ENCODE measurements around the gene ASMTL. TPM values are rescaled to one million over a fixed set of nuclear protein-coding genes. Genes with fewer than 3 reads are reported as not detected.
A peak's percentile ranks its signal among the peaks of the same experiment; 100 is the strongest.

Gene ASMTL
- total RNA-seq, 2 experiments from 2014 or later, result 34.6 to 39.3 TPM

GRCh38 chrX:1453951-1454785 lies 1.5 kb upstream of the ASMTL start:
- Mint-ChIP-seq H3K36me3 (ENCODE audit: low read depth) (peaks cover 18% of the 10 kb centered on the region), H3K9me3 (peaks cover 2% of the 10 kb centered on the region), H3K27ac (peak overlapping the region; percentile 72), H3K4me1 (ENCODE audit: low read depth) (peaks cover 22% of the 10 kb centered on the region), H3K4me3 (peak overlapping the region; percentile 85), H3K27me3 (no peaks in the 10 kb centered on the region)
- Histone ChIP-seq H3K9me3 (ENCODE audit: control insufficient read depth in 1 of 2, insufficient read depth in 1 of 2, low read length in 2 of 2) (no peaks in the 10 kb centered on the region), H3K36me3 (ENCODE audit: insufficient read depth, low read length) (no peaks in the 10 kb centered on the region), H3K4me1 (ENCODE audit: insufficient read depth, low read length) (peaks cover 47% of the 10 kb centered on the region), H3K27me3 (ENCODE audit: control insufficient read depth in 1 of 2, insufficient read depth in 2 of 2, low read length in 2 of 2) (no peaks in the 10 kb centered on the region), H3K4me3 (ENCODE audit: low read length) (peak overlapping the region; percentile 59), H3K27ac (ENCODE audit: low read depth in 1 of 2, low read length in 2 of 2) (peak overlapping the region in 1 of 2 donors; percentile 94)
- TF ChIP-seq, protein P1, sequence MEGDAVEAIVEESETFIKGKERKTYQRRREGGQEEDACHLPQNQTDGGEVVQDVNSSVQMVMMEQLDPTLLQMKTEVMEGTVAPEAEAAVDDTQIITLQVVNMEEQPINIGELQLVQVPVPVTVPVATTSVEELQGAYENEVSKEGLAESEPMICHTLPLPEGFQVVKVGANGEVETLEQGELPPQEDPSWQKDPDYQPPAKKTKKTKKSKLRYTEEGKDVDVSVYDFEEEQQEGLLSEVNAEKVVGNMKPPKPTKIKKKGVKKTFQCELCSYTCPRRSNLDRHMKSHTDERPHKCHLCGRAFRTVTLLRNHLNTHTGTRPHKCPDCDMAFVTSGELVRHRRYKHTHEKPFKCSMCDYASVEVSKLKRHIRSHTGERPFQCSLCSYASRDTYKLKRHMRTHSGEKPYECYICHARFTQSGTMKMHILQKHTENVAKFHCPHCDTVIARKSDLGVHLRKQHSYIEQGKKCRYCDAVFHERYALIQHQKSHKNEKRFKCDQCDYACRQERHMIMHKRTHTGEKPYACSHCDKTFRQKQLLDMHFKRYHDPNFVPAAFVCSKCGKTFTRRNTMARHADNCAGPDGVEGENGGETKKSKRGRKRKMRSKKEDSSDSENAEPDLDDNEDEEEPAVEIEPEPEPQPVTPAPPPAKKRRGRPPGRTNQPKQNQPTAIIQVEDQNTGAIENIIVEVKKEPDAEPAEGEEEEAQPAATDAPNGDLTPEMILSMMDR (IDR thresholded peaks at IDR 0.05), result peak; percentile 98
- DNase-seq, result peak; percentile 83 to 97 (median 92)
- POLR2A ChIA-PET, result no interaction called here
- CTCF ChIA-PET, result no interaction called here
- intact Hi-C loops (cut with DNase I, micrococcal nuclease), result loop anchor here (1.0 to 5.0 kb wide), 13 partner anchors 27 to 1238 kb away; partner anchors contain the start of genes P2RY8 (in 2 of the 2), AKAP17A (in 1 of the 2), CD99 (in 1 of the 2) and SLC25A6 (in 1 of the 2)
- ATAC-seq (ENCODE audit: poor library complexity), result peak; percentile 45

- CTCF ChIA-PET, result no interaction called here
- peak; percentile 46 for ATAC-seq (ENCODE audit: poor library complexity)
- peaks cover 47% of the 10 kb centered on the region for H3K4me1 ChIP-seq (ENCODE audit: insufficient read depth, low read length)
Measured at GRCh38 chrX:1453395-1453783, 680 bp upstream of the ASMTL start.

DNA sequence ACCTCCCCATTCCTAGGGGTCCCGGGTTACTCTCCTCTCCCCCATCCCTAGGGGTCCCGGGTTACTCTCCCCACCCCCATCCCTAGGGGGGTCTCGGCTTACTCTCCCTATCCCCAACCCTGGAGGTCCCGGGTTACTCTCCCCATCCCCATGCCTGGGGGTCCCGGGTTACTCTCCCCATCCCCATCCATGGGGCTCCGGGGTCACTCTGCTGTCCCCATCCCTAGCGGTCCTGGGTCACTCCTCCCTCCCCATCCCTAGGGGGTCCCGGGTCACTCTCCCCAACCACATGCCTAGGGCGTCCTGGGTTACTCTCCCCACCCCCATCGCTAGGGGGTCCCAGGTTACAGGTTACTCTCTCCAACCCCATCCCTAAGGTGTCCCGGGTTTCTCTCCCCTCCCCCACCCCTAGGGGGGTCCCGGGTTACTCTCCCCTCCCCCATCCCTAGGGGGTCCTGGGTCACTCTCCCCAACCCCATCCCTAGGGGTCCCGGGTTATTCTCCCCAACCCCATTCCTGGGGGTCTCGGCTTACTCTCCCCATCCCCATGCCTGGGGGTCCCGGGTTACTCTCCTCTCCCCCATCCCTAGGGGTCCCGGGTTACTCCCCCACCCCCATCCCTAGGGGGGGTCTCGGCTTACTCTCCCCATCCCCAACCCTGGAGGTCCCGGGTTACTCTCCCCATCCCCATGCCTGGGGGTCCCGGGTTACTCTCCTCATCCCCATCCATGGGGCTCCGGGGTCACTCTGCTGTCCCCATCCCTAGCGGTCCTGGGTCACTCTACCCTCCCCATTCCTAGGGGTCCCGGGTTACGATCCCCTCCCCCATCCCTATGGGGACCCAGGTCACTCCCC lies 821 bp downstream of the ASMTL start:
- TF ChIP-seq, protein P1 (IDR thresholded peaks at IDR 0.05), result no peak
- Histone ChIP-seq H3K9me3 (ENCODE audit: control insufficient read depth in 1 of 2, insufficient read depth in 1 of 2, low read length in 2 of 2) (no peaks in the 10 kb centered on the region), H3K4me1 (ENCODE audit: insufficient read depth, low read length) (peaks cover 41% of the 10 kb centered on the region), H3K4me3 (ENCODE audit: low read length) (peak overlapping the region; percentile 95), H3K27me3 (ENCODE audit: control insufficient read depth in 1 of 2, insufficient read depth in 2 of 2, low read length in 2 of 2) (no peaks in the 10 kb centered on the region), H3K27ac (ENCODE audit: low read depth in 1 of 2, low read length in 2 of 2) (peak overlapping the region in 1 of 2 donors; percentile 64), H3K36me3 (ENCODE audit: insufficient read depth, low read length) (no peaks in the 10 kb centered on the region)
- no peaks in the 10 kb centered on the region for H3K27me3 Mint-ChIP-seq
- POLR2A ChIA-PET, result no interaction called here
- H3K27ac Mint-ChIP-seq, result no peak overlapping the region
- peaks cover 16% of the 10 kb centered on the region for H3K9me3 Mint-ChIP-seq
- DNase-seq (peak in 5 of 14 experiments; percentile 24 to 68 (median 40)), ATAC-seq (ENCODE audit: poor library complexity) (no peak)
- peaks cover 41% of the 10 kb centered on the region for H3K36me3 Mint-ChIP-seq (ENCODE audit: low read depth)
- CTCF ChIA-PET, result no interaction called here
- H3K4me3 Mint-ChIP-seq, result peak overlapping the region; percentile 92
- intact Hi-C loops (cut with DNase I, micrococcal nuclease), result loop anchor here (2.0 to 5.0 kb wide), 7 partner anchors 59 to 1240 kb away; partner anchors contain the start of genes SLC25A6 (in 2 of the 2) and CD99 (in 1 of the 2)
- peaks cover 27% of the 10 kb centered on the region for H3K4me1 Mint-ChIP-seq (ENCODE audit: low read depth)

More at GRCh38 chrX:1453395-1453783, 680 bp upstream of the ASMTL start:
- Mint-ChIP-seq H3K27me3 (no peaks in the 10 kb centered on the region), H3K36me3 (ENCODE audit: low read depth) (peaks cover 26% of the 10 kb centered on the region), H3K4me3 (peak overlapping the region; percentile 91), H3K27ac (peak overlapping the region; percentile 83), H3K4me1 (ENCODE audit: low read depth) (peaks cover 27% of the 10 kb centered on the region), H3K9me3 (peaks cover 9% of the 10 kb centered on the region)
- POLR2A ChIA-PET, result no interaction called here
- Histone ChIP-seq H3K36me3 (ENCODE audit: insufficient read depth, low read length) (no peaks in the 10 kb centered on the region), H3K27me3 (ENCODE audit: control insufficient read depth in 1 of 2, insufficient read depth in 2 of 2, low read length in 2 of 2) (no peaks in the 10 kb centered on the region), H3K9me3 (ENCODE audit: control insufficient read depth in 1 of 2, insufficient read depth in 1 of 2, low read length in 2 of 2) (no peaks in the 10 kb centered on the region), H3K27ac (ENCODE audit: low read depth in 1 of 2, low read length in 2 of 2) (peak overlapping the region; percentile 94 to 95), H3K4me3 (ENCODE audit: low read length) (peak overlapping the region; percentile 59)
- DNase-seq, result peak in 11 of 14 experiments; percentile 64 to 94 (median 73)
- TF ChIP-seq, protein P1 (IDR thresholded peaks at IDR 0.05), result no peak
- intact Hi-C loops (cut with DNase I, micrococcal nuclease), result loop anchor here (2.0 to 5.0 kb wide), 6 partner anchors 61 to 1239 kb away; partner anchors contain the start of genes CD99 (in 1 of the 2) and SLC25A6 (in 1 of the 2)

All from CD4-positive, alpha-beta T cell (primary cell).